Activated T-cell treated with anti-CD3 and anti-CD28 coated beads, Interleukin-2, amount 50 U/mL, for 72 hours (primary cell): ENCODE results near the gene AHR. TPM values are rescaled to one million over a fixed set of nuclear protein-coding genes. Genes with fewer than 3 reads are reported as not detected.
A peak's percentile ranks its signal among the peaks of the same experiment; 100 is the strongest.

Experiments
- ATAC-seq, 2 donors: fragments of 150-1000 bp; cut with Tn5 transposase; replicated peaks in 1 of 2; 2 replicates each; pipeline ENCODE4 v1.10.0; 2021; ENCODE audit warnings: moderate library complexity in 2 of 2, mild to moderate bottlenecking in 1 of 2
- DNase-seq, 2 donors: peaks; one replicate each; pipeline ENCODE4 v3.0.0; 2021 to 2022; ENCODE audit warnings: mixed read lengths in 1 of 2
- H3K27ac Mint-ChIP-seq: one replicate; pipeline ENCODE4 v1.8.0; 2022; ENCODE audit warnings: mild to moderate bottlenecking, moderate library complexity, mixed read lengths
- H3K27me3 Mint-ChIP-seq: one replicate; pipeline ENCODE4 v1.8.0; 2022; ENCODE audit warnings: low read depth, mixed read lengths
- H3K36me3 Mint-ChIP-seq, 2 donors: one replicate each; pipeline ENCODE4 v1.8.0; 2022; ENCODE audit warnings: mixed read lengths in 2 of 2, mild to moderate bottlenecking in 1 of 2; ENCODE audit not compliant: insufficient read depth in 2 of 2
- H3K4me1 Mint-ChIP-seq: one replicate; pipeline ENCODE4 v1.8.0; 2022; ENCODE audit warnings: low read depth, mixed read lengths
- H3K4me3 Mint-ChIP-seq, 2 donors: one replicate each; pipeline ENCODE4 v1.8.0; 2022; ENCODE audit warnings: mild to moderate bottlenecking in 2 of 2, mixed read lengths in 2 of 2, moderate library complexity in 2 of 2
- H3K9me3 Mint-ChIP-seq, 2 donors: one replicate each; pipeline ENCODE4 v1.8.0; 2022; ENCODE audit warnings: mixed read lengths in 2 of 2
- total RNA-seq, 2 donors: library from RNA; stranded (reverse); gene quantifications; one replicate each; pipeline ENCODE4 v1.2.3, GENCODE V29; 2022

AHR gene
- total RNA-seq, 2 donors from 2014 or later, result 36.4 to 42.8 TPM

DNA sequence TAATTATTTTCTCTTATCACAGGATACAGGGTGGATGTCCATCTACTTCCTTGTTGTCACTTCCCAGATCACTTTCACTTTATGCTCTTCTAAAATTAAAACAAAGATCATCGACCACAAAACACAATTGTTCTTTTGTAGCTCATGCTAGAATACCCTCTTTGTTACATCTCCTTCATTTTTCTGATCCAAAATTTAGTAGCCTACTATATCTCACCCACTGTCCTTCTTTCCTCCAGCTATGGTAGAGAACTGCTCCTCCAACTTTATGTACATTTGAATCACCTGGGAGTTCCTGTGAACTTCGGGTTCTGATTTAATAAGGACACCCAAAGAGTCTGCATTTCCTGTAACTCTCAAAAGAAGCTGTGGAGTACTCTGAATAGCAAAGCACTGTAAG is 1.2 kb upstream of the AHR start:
- Mint-ChIP-seq H3K27me3 (no peaks in the 10 kb centered on the region), H3K4me3 (peak overlapping the region; percentile 84 to 97), H3K36me3 (peaks cover 10 to 15% of the 10 kb centered on the region in 2 donors), H3K4me1 (peaks cover 15% of the 10 kb centered on the region), H3K27ac (peak overlapping the region; percentile 97), H3K9me3 (peaks cover 3 to 4% of the 10 kb centered on the region in 2 donors)
- DNase-seq (no peak), ATAC-seq (no peak)

- peak overlapping the region; percentile 95 to 97 for H3K4me3 Mint-ChIP-seq
- no peaks in the 10 kb centered on the region for H3K27me3 Mint-ChIP-seq
- peaks cover 3 to 4% of the 10 kb centered on the region in 2 donors for H3K9me3 Mint-ChIP-seq
- ATAC-seq (peak; percentile 56 to 65), DNase-seq (peak; percentile 69 to 70)
- peaks cover 10 to 15% of the 10 kb centered on the region in 2 donors for H3K36me3 Mint-ChIP-seq
- H3K4me1 Mint-ChIP-seq, result peaks cover 31% of the 10 kb centered on the region
- no peak overlapping the region for H3K27ac Mint-ChIP-seq
These were observed 509 bp downstream of the AHR start for GRCh38 chr7:17298840-17299482.

DNA sequence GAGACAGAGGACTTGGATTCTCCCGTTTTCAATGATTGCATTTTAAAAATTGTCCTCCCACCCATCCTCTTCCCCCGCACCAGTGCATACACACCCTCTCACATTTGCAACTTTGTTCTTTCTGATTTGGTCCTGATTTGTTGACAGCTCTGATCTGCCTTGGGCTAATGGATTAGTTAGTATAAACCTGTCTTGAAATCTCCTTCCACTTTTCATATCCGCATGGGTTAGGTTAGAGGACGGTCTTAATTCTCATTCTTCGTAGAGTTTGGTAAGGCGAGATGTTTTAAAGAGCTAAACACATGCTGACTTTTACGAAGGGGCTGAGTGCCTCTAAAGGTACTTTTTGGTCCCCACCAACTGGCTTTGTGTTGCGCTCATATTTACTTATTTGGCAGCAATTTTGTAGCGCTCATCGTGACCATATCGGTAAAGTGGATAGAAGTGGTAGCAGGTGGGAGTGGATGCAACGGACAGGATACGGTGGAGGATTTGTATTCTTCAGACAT is 1.1 kb downstream of the AHR start:
- peaks cover 10 to 15% of the 10 kb centered on the region in 2 donors for H3K36me3 Mint-ChIP-seq
- DNase-seq, result peak in 1 of 2 donors; percentile 19

GRCh38 chr7:17300012-17300411 is 1.6 kb downstream of the AHR start:
- H3K4me3 Mint-ChIP-seq, result peak overlapping the region; percentile 95 to 97

More for the DNA sequence above, 1.1 kb downstream of the AHR start:
- ATAC-seq, result peak; percentile 5 to 8
- H3K27ac Mint-ChIP-seq, result peak overlapping the region; percentile 94
- no peaks in the 10 kb centered on the region for H3K27me3 Mint-ChIP-seq
- peaks cover 3 to 4% of the 10 kb centered on the region in 2 donors for H3K9me3 Mint-ChIP-seq
- H3K4me1 Mint-ChIP-seq, result peaks cover 37% of the 10 kb centered on the region
- H3K4me3 Mint-ChIP-seq, result peak overlapping the region; percentile 95 to 97

DNA sequence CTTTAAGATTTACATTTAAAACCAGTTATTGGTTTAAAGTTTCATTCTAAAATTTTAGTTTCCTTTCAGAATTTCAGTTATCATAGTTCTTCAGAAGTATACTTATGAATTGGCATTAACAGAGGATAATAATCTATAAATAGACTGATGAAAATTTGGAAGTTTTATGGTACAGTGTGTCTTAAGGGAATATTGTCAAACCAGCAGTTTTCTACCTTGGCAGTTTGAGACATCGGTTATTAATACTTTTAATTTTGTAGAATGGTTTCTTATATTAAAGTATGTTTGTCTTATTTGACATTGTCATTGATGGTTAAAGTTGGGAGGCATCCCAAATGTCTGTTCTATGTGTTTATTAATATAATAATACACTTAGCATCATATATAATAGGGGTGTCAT is 2.0 kb downstream of the AHR start:
- Mint-ChIP-seq H3K36me3 (peaks cover 10 to 15% of the 10 kb centered on the region in 2 donors), H3K4me1 (peaks cover 46% of the 10 kb centered on the region), H3K9me3 (peaks cover 3 to 4% of the 10 kb centered on the region in 2 donors), H3K27ac (peak overlapping the region; percentile 94), H3K4me3 (peak overlapping the region; percentile 95 to 97), H3K27me3 (no peaks in the 10 kb centered on the region)
- DNase-seq (no peak), ATAC-seq (no peak)

More at GRCh38 chr7:17300012-17300411, 1.6 kb downstream of the AHR start:
- peaks cover 10 to 15% of the 10 kb centered on the region in 2 donors for H3K36me3 Mint-ChIP-seq
- DNase-seq (no peak), ATAC-seq (no peak)
- H3K27ac Mint-ChIP-seq, result peak overlapping the region; percentile 94
- peaks cover 3 to 4% of the 10 kb centered on the region in 2 donors for H3K9me3 Mint-ChIP-seq
- no peaks in the 10 kb centered on the region for H3K27me3 Mint-ChIP-seq
- H3K4me1 Mint-ChIP-seq, result peaks cover 41% of the 10 kb centered on the region

- Mint-ChIP-seq H3K36me3 (peaks cover 10 to 15% of the 10 kb centered on the region in 2 donors), H3K4me1 (peaks cover 47% of the 10 kb centered on the region), H3K27me3 (no peaks in the 10 kb centered on the region), H3K4me3 (peak overlapping the region; percentile 63 to 74), H3K9me3 (peaks cover 3 to 4% of the 10 kb centered on the region in 2 donors), H3K27ac (peak overlapping the region; percentile 74)
- ATAC-seq, result no peak
- DNase-seq, result peak; percentile 35 to 42
These were observed 3.3 kb downstream of the AHR start for GRCh38 chr7:17301471-17302456.

GRCh38 chr7:17302575-17303142 is 4.2 kb downstream of the AHR start:
- H3K36me3 Mint-ChIP-seq, result peaks cover 8 to 14% of the 10 kb centered on the region in 2 donors
- H3K9me3 Mint-ChIP-seq, result peaks cover 0 to 2% of the 10 kb centered on the region in 2 donors
- ATAC-seq, result no peak
- H3K27ac Mint-ChIP-seq, result no peak overlapping the region
- peak in 1 of 2 donors; percentile 8 for DNase-seq
- peak overlapping the region; percentile 40 to 72 for H3K4me3 Mint-ChIP-seq
- peaks cover 38% of the 10 kb centered on the region for H3K4me1 Mint-ChIP-seq
- no peaks in the 10 kb centered on the region for H3K27me3 Mint-ChIP-seq

DNA sequence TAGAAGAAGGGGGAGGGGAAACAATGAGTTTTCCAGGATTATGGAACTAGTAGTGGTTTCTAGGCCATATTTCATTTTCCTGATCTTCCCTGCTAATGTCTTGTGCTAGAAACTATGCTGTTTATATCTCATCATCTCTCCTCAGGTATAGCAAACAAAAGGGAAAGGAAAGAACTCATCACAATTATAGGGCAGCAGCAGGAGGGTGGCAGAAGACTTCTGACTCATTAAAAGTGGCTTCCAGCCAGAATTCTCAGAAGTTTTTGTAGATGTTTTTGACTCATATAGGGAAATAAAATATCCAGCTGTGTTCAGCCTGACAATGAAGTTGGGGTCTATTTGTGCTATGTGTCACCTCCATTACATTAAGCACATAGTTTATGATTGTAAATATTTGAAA is 6.5 kb downstream of the AHR start:
- ATAC-seq (peak; percentile 82 to 87), DNase-seq (peak; percentile 48 to 51)
- H3K4me3 Mint-ChIP-seq, result peak overlapping the region; percentile 65 to 76
- H3K9me3 Mint-ChIP-seq, result no peaks in the 10 kb centered on the region
- peaks cover 31% of the 10 kb centered on the region for H3K4me1 Mint-ChIP-seq
- peaks cover 0 to 3% of the 10 kb centered on the region in 2 donors for H3K36me3 Mint-ChIP-seq
- H3K27me3 Mint-ChIP-seq, result no peaks in the 10 kb centered on the region
- peak overlapping the region; percentile 100 for H3K27ac Mint-ChIP-seq

- Mint-ChIP-seq H3K4me1 (peaks cover 31% of the 10 kb centered on the region), H3K27me3 (no peaks in the 10 kb centered on the region), H3K9me3 (no peaks in the 10 kb centered on the region), H3K27ac (peak overlapping the region; percentile 100), H3K4me3 (peak overlapping the region; percentile 65 to 76), H3K36me3 (no peaks in the 10 kb centered on the region)
- DNase-seq (peak in 1 of 2 donors; percentile 12), ATAC-seq (peak; percentile 64 to 73)
These were observed 7.1 kb downstream of the AHR start for GRCh38 chr7:17305387-17306171.

DNA sequence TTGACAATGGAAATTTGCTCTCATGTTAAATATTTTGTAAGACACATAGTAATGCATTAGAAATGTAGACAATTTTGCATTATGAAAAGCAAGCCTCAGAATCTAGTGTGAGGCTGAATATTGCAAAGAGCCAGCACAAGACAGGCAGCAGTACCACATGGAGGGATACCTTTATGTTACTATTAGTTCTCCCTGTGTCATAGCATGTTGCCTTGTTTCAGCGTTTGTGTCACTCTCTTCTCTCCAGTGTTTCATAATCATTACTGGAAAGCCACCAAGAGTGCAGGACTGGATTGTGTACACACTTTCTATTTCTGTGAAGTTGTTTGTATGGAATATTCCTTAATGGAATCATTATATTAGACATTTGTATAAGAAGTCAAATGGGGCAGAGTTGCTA is 8.5 kb downstream of the AHR start:
- peaks cover 0 to 6% of the 10 kb centered on the region in 2 donors for H3K36me3 Mint-ChIP-seq
- H3K9me3 Mint-ChIP-seq, result no peaks in the 10 kb centered on the region
- DNase-seq (peak in 1 of 2 donors; percentile 2), ATAC-seq (peak in 1 of 2 donors; percentile 24)
- no peak overlapping the region for H3K4me3 Mint-ChIP-seq
- no peak overlapping the region for H3K27ac Mint-ChIP-seq
- peaks cover 31% of the 10 kb centered on the region for H3K4me1 Mint-ChIP-seq
- H3K27me3 Mint-ChIP-seq, result no peaks in the 10 kb centered on the region

- ATAC-seq (peak in 1 of 2 donors; percentile 25), DNase-seq (no peak)
- Mint-ChIP-seq H3K27ac (no peak overlapping the region), H3K4me3 (no peak overlapping the region), H3K36me3 (peaks cover 0 to 6% of the 10 kb centered on the region in 2 donors), H3K4me1 (peaks cover 28% of the 10 kb centered on the region), H3K27me3 (no peaks in the 10 kb centered on the region), H3K9me3 (no peaks in the 10 kb centered on the region)
These were observed 9.1 kb downstream of the AHR start for GRCh38 chr7:17307558-17307957.
